Panc1 (cell line): Measurements from ENCODE around the gene MAP3K3.

Source experiments
- CTCF ChIP-seq: fragments of 450-650 bp; IDR thresholded peaks from 2 replicates; pipeline ENCODE4 v1.5.1; 2017; ENCODE audit warnings: mild to moderate bottlenecking
- SIN3A ChIP-seq: IDR thresholded peaks from 2 replicates; pipeline ENCODE4 v1.6.1; 2012; ENCODE audit warnings: low read depth, mild to moderate bottlenecking, low read length, moderate library complexity, borderline replicate concordance; ENCODE audit not compliant: insufficient read depth

- TF ChIP-seq SIN3A (no peak), CTCF (no peak)
These were observed 100.2 kb downstream of the MAP3K3 start for GRCh38 chr17:63722403-63722802.
